IPS DF 6.9 (cell line): ENCODE data around the gene GNB4.

ENCODE experiments used
- DNase-seq: peaks from one replicate; pipeline ENCODE4 v3.0.0-alpha.2; 2013; ENCODE audit warnings: low read depth, low spot score
- H3K27ac ChIP-seq: one replicate; pipeline ENCODE4 v1.5.1; 2013; ENCODE audit warnings: low read length, control low read depth
- H3K27me3 ChIP-seq: 2 replicates; pipeline ENCODE4 v1.6.1; 2013; ENCODE audit warnings: mild to moderate bottlenecking, low read length; ENCODE audit not compliant: control insufficient read depth, insufficient read depth
- H3K36me3 ChIP-seq: 2 replicates; pipeline ENCODE4 v1.6.1; 2013; ENCODE audit warnings: low read length; ENCODE audit not compliant: control insufficient read depth, insufficient read depth
- H3K4me1 ChIP-seq: 2 replicates; pipeline ENCODE4 v1.6.1; 2013; ENCODE audit warnings: low read length; ENCODE audit not compliant: control insufficient read depth, insufficient read depth
- H3K4me3 ChIP-seq: 2 replicates; pipeline ENCODE4 v1.5.1; 2013; ENCODE audit warnings: mild to moderate bottlenecking, low read length
- H3K9me3 ChIP-seq: 2 replicates; pipeline ENCODE4 v1.6.1; 2013; ENCODE audit warnings: low read length, inconsistent platforms; ENCODE audit not compliant: control insufficient read depth, insufficient read depth
- WGBS: extraction: QIAGEN DNeasy Blood & Tissue Kit; methylation state at CpG from one replicate; pipeline ENCODE4 v1.1.7; 2013; ENCODE audit warnings: mixed read lengths, missing lambda C conversion rate; ENCODE audit not compliant: insufficient read length, insufficient coverage; 5-methylcytosine and 5-hydroxymethylcytosine counted together

Gene GNB4

DNA sequence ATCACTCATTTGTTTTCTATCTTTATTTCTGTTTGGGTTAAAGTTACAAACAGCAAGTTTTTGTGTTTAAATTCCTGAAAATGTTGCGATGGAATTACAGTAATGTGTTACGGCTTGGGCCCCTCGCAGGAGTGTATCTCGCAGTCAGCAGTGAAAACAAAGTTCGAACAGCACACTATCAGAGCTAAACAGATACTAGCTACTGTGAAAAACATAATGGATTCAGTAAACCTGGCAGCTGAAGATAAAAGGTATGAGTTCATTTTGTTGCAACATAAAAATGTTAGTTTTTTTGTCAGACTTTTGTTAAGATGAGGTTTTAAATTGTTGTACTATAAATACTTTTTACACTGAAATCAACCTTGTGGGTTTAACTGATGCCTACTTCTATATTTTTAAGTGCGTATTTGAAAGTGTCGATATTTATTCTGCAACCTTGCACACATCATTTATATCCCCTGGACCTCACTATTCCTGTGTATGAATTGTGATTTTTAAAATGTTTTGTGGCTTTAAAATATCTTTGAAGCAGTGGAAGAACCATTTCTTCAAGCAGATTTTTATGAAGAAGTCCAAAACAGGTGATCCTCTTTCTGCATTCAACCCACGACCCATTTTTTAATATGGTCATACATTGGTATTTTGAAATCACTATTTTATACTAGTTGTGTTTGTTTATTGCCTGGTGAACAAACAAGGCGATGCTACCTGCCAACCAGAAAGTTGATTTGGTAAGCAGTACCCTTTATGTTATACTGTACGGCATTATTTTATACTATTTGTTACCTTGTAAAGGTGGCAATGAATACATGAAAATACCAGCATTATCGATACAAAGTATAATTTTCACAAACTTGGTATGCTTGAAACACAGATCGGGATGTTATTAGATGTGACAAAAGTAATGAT, 75.9 kb downstream of the GNB4 start:
- H3K4me3 ChIP-seq, result no peak overlapping the region
- no peaks in the 10 kb centered on the region; the same call in 1 of the 2 replicates for H3K36me3 ChIP-seq
- no peaks in the 10 kb centered on the region for H3K9me3 ChIP-seq
- no peaks in the 10 kb centered on the region for H3K4me1 ChIP-seq
- no CpG with 5 or more reads among the region's 12 CpGs for WGBS
- DNase-seq, result no peak
- no peaks in the 10 kb centered on the region for H3K27me3 ChIP-seq
- no peak overlapping the region for H3K27ac ChIP-seq

DNA sequence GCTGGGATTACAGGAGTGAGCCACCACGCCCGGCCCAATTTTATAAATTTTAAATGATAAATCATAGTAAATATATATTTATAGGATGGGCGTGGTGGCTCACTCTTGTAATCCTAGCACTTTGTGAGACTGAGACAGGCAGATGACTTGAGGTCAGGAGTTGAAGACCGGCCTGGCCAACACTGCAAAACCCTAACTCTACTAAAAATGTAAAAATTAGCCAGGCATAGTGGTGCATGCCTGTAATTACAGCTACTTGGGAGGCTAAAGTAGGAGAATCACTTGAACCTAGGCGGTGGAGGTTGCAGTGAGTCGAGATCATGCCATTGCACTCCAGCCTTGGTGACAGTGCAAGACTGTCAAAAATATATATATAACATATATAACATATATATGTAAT, 77.3 kb downstream of the GNB4 start:
- WGBS, result no CpG with 5 or more reads among the region's 6 CpGs
- no peak for DNase-seq
- no peaks in the 10 kb centered on the region for H3K9me3 ChIP-seq

DNA sequence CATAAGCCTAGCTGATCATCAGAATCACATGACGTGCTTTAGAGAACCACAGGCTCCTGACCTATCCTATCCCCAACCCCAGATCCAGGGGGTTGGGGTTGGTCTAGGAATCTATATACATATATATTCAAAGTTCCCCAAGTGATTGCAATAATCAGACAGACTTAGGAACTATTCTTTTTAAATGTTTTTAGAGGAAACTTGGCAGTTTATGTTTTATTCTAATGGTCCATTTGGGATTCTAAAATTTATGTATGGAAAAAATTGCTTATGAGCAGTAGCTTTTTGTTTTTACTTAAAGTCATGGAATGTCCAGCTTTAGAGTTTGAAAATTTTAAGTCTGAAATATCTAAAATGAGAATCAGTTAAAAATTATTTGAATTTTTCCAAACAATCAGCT, 81.6 kb downstream of the GNB4 start:
- Histone ChIP-seq H3K36me3 (peaks cover 2% of the 10 kb centered on the region; the same call in 1 of the 2 replicates), H3K4me1 (no peaks in the 10 kb centered on the region), H3K27ac (no peak overlapping the region), H3K9me3 (no peaks in the 10 kb centered on the region), H3K4me3 (no peak overlapping the region), H3K27me3 (no peaks in the 10 kb centered on the region)
- no CpG with 5 or more reads among the region's 1 CpG for WGBS
- no peak for DNase-seq

More for the DNA sequence above, 77.3 kb downstream of the GNB4 start:
- no peak overlapping the region for H3K4me3 ChIP-seq
- H3K4me1 ChIP-seq, result no peaks in the 10 kb centered on the region
- H3K27me3 ChIP-seq, result no peaks in the 10 kb centered on the region
- H3K36me3 ChIP-seq, result no peaks in the 10 kb centered on the region; the same call in 1 of the 2 replicates
- no peak overlapping the region for H3K27ac ChIP-seq

DNA sequence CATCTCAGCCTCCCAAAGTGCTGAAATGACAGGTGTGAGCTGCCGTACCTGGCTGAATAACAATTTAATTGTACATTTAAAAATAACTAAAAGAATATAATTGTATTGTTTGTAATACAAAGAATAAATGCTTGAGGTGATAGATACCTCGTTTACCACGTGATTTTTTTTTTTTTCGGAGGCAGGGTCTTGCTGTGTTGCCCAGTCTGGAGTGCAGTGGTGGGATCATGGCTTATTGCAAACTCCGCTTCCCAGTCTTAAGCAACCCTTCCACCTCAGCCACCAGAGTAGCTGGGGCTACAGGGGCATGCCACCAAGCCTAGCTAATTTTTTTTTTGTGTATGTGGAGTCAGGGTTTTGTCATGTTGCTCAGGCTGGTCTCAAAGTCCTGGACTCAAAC, 87.9 kb downstream of the GNB4 start:
- no CpG with 5 or more reads among the region's 5 CpGs for WGBS
- Histone ChIP-seq H3K4me3 (no peak overlapping the region), H3K36me3 (peaks cover 2% of the 10 kb centered on the region; the same call in 1 of the 2 replicates), H3K4me1 (no peaks in the 10 kb centered on the region), H3K27me3 (no peaks in the 10 kb centered on the region), H3K9me3 (no peaks in the 10 kb centered on the region), H3K27ac (no peak overlapping the region)
- DNase-seq, result no peak

DNA sequence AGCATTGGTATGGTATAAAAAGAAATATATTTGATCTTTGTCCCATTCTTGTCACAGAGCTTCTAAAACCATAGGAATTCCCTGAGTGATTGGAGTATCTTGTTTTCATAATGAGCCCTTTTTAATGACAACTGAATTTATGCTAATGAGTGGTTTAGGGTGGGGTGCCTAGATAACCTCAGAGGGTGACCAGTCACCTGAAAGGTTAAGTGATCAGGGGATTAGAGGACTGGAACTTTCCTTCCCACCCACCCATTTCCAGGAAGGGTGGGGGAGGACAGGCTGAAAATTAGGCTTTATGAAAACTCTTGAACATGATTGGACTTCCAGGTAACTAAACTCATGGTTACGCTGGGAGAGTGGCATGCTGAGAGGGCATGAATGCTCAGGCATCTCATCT, 95.3 kb downstream of the GNB4 start:
- Histone ChIP-seq H3K27me3 (no peaks in the 10 kb centered on the region), H3K27ac (no peak overlapping the region), H3K4me1 (no peaks in the 10 kb centered on the region), H3K36me3 (no peaks in the 10 kb centered on the region; the same call in 1 of the 2 replicates), H3K9me3 (no peaks in the 10 kb centered on the region), H3K4me3 (no peak overlapping the region)
- DNase-seq, result no peak
- no CpG with 5 or more reads among the region's 1 CpG for WGBS

DNA sequence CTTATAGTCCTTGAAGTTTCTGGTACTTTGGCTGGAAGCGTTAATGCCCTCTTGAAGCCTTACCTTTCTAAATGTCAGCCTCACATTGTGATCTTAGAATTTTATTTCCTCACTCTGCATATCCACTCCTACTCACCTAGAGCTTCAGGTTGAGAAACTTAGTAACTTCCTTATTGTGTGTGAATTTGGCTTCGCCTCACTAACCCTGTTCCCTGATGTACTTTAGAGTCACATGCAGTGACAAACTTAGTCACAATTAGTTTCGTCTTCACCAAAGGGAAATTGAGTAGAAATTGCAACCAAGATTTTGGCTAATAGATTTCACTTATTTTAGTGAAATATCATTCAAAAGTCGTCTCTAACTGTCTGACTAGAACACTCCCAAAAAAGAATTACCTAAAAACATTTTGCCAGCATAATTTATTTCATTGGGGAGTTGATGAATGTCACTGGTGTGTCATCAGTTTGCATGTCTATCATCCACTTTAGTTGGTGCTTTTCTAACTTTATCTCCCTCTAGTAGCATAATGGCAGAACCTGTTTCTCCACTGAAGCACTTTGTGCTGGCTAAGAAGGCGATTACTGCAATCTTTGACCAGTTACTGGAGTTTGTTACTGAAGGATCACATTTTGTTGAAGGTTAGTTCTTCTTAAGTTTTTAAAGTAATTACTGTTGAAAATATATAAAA, 102.8 kb downstream of the GNB4 start:
- DNase-seq, result no peak
- no CpG with 5 or more reads among the region's 5 CpGs for WGBS
- H3K4me3 ChIP-seq, result peak overlapping the region; percentile 86; the same call in 1 of the 2 replicates
- H3K27ac ChIP-seq, result no peak overlapping the region
- H3K4me1 ChIP-seq, result no peaks in the 10 kb centered on the region
- H3K9me3 ChIP-seq, result no peaks in the 10 kb centered on the region
- no peaks in the 10 kb centered on the region; the same call in 1 of the 2 replicates for H3K36me3 ChIP-seq
- H3K27me3 ChIP-seq, result no peaks in the 10 kb centered on the region

DNA sequence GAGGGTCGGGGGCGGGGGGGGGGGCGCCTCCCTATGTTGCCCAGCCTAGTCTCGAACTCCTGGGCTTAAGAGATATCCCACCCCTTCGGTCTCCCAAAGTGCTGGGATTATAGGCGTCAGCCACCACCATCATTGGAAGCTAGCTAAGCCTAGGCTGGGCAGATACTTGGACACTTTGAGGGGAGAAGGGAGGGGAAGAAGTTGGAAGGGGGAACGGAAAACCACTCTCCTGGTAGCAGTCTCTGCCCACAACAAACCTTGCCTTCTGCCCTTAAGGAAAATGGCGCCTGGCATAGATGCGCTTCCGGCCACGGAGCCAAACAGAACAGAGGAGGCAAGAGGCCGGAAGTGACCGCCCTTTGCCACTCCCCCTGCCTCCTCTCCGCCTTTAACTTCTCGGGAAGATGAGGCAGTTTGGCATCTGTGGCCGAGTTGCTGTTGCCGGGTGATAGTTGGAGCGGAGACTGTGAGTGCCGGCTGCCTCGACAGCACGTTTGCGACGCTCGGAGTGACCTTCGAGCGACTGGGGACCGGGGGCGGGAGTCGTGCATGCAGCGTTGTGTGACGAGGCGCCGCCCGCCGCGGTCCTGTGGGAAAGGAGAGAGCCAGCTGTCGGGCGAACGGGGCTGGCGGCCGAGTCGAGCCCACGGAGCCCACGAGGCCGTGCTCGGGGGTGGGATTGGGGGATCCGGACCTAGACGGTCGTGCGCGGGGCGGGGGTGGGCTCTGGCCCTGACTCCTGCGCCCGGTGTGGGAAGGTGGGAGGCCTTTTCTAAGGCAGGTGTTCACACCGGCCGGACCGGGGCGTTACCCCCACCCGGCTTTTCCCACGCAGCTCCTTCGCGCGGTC, 103.7 kb downstream of the GNB4 start, which contains the start of gene MFN1:
MFN1 (plus strand) TSS at position 365 of the 850 bp plus-strand sequence. CDS start 1,143 bp downstream, outside the sequence.
- H3K36me3 ChIP-seq, result no peaks in the 10 kb centered on the region; the same call in 1 of the 2 replicates
- no CpG with 5 or more reads among the region's 63 CpGs for WGBS
- no peak within 1 kb of the TSS for H3K27ac ChIP-seq
- no peaks in the 10 kb centered on the region for H3K27me3 ChIP-seq
- peak within 1 kb of the TSS; percentile 86 for H3K4me3 ChIP-seq
- peak; percentile 91 for DNase-seq
- H3K4me1 ChIP-seq, result no peaks in the 10 kb centered on the region
- no peaks in the 10 kb centered on the region for H3K9me3 ChIP-seq
